Measurements from ENCODE around the gene PRPS1L1. TPM values are rescaled to one million over a fixed set of nuclear protein-coding genes. Genes with fewer than 3 reads are reported as not detected.

PRPS1L1 gene
- polyA plus RNA-seq, 3 donors, result not detected

- peaks cover 0 to 15% (median 4%) of the 10 kb centered on the region in 7 donors for H3K9me3 Mint-ChIP-seq
- H3K27me3 Mint-ChIP-seq (ENCODE audit: low read depth in 3 of 3), result no peaks in the 10 kb centered on the region
- intact Hi-C loops (cut with micrococcal nuclease), result no loop called here
- H3K36me3 ChIP-seq (replicated peaks in 1 of 2; ENCODE audit: control insufficient read depth in 1 of 2, insufficient read depth in 2 of 2, low read length in 2 of 2), result no peaks in the 10 kb centered on the region
- H3K4me1 ChIP-seq (ENCODE audit: control insufficient read depth in 1 of 2, insufficient read depth in 2 of 2, low read length in 2 of 2), result no peaks in the 10 kb centered on the region
- H4K20me1 ChIP-seq (ENCODE audit: insufficient read depth, low read length), result no peaks in the 10 kb centered on the region
- H2AFZ ChIP-seq (ENCODE audit: insufficient read depth, low read depth, low read length, poor library complexity, severe bottlenecking), result no peak overlapping the region
- no peak for TF ChIP-seq CTCF (IDR thresholded peaks at IDR 0.05)
- H3K9me3 ChIP-seq (replicated peaks in 1 of 2; ENCODE audit: control insufficient read depth in 1 of 2, insufficient read depth in 1 of 2, low read length in 2 of 2), result peaks cover 0 to 3% of the 10 kb centered on the region in 2 donors
- no peak overlapping the region for H3K9ac ChIP-seq (ENCODE audit: insufficient read depth, low read length, poor library complexity, severe bottlenecking)
- H3K4me3 Mint-ChIP-seq, result no peak overlapping the region
- H3K27ac Mint-ChIP-seq, result no peak overlapping the region
- no peak for DNase-seq
- no peak overlapping the region for H3K4me3 ChIP-seq (replicated peaks in 1 of 3; ENCODE audit: low read depth in 2 of 3, low read length in 3 of 3)
- H3K4me1 Mint-ChIP-seq, result no peaks in the 10 kb centered on the region
- no peaks in the 10 kb centered on the region for H3K36me3 Mint-ChIP-seq
- WGBS (ENCODE audit: insufficient coverage), result 86% methylated on average over 1 of the region's 3 CpGs
- H3K27ac ChIP-seq (ENCODE audit: low read depth in 1 of 2, low read length in 2 of 2), result no peak overlapping the region
- no peaks in the 10 kb centered on the region for H3K27me3 ChIP-seq (ENCODE audit: control insufficient read depth in 2 of 2, insufficient read depth in 2 of 2, low read length in 2 of 2)
- H3K79me2 ChIP-seq (ENCODE audit: insufficient read depth, low read length), result no peaks in the 10 kb centered on the region
- no peak overlapping the region for H3K4me2 ChIP-seq (replicated peaks; ENCODE audit: extremely low read depth, low read length, poor library complexity, severe bottlenecking)
Measured at GRCh38 chr7:18037609-18038008, 10.0 kb upstream of the PRPS1L1 start.

- no peak overlapping the region for H3K9ac ChIP-seq (ENCODE audit: insufficient read depth, low read length, poor library complexity, severe bottlenecking)
- no peak overlapping the region for H3K4me2 ChIP-seq (replicated peaks; ENCODE audit: extremely low read depth, low read length, poor library complexity, severe bottlenecking)
- no peak for DNase-seq
- H3K79me2 ChIP-seq (ENCODE audit: insufficient read depth, low read length), result no peaks in the 10 kb centered on the region
- no peaks in the 10 kb centered on the region for H4K20me1 ChIP-seq (ENCODE audit: insufficient read depth, low read length)
- Mint-ChIP-seq H3K4me1 (no peaks in the 10 kb centered on the region), H3K27ac (no peak overlapping the region), H3K36me3 (no peaks in the 10 kb centered on the region), H3K4me3 (no peak overlapping the region), H3K27me3 (ENCODE audit: low read depth in 3 of 3) (no peaks in the 10 kb centered on the region), H3K9me3 (peaks cover 0 to 11% (median 3%) of the 10 kb centered on the region in 7 donors)
- 96% methylated on average over 3 of the region's 3 CpGs for WGBS (ENCODE audit: insufficient coverage)
- no peaks in the 10 kb centered on the region for H3K9me3 ChIP-seq (replicated peaks in 1 of 2; ENCODE audit: control insufficient read depth in 1 of 2, insufficient read depth in 1 of 2, low read length in 2 of 2)
- TF ChIP-seq CTCF (IDR thresholded peaks at IDR 0.05), result no peak
- H3K27ac ChIP-seq (ENCODE audit: low read depth in 1 of 2, low read length in 2 of 2), result no peak overlapping the region
- no peaks in the 10 kb centered on the region for H3K4me1 ChIP-seq (ENCODE audit: control insufficient read depth in 1 of 2, insufficient read depth in 2 of 2, low read length in 2 of 2)
- H3K27me3 ChIP-seq (ENCODE audit: control insufficient read depth in 2 of 2, insufficient read depth in 2 of 2, low read length in 2 of 2), result no peaks in the 10 kb centered on the region
- intact Hi-C loops (cut with micrococcal nuclease), result no loop called here
- H2AFZ ChIP-seq (ENCODE audit: insufficient read depth, low read depth, low read length, poor library complexity, severe bottlenecking), result no peak overlapping the region
- no peaks in the 10 kb centered on the region for H3K36me3 ChIP-seq (replicated peaks in 1 of 2; ENCODE audit: control insufficient read depth in 1 of 2, insufficient read depth in 2 of 2, low read length in 2 of 2)
- no peak overlapping the region for H3K4me3 ChIP-seq (replicated peaks in 1 of 3; ENCODE audit: low read depth in 2 of 3, low read length in 3 of 3)
Measured at GRCh38 chr7:18036783-18037182, 9.1 kb upstream of the PRPS1L1 start.
